Measurements from ENCODE around the gene LY86. TPM values are rescaled to one million over a fixed set of nuclear protein-coding genes. Genes with fewer than 3 reads are reported as not detected.
A peak's percentile ranks its signal among the peaks of the same experiment; 100 is the strongest.

LY86 gene
- total RNA-seq, 1 experiment from 2014 or later: not detected

- no peak for TF ChIP-seq HMGXB4 (CRISPR knock-in tag; IDR thresholded peaks at IDR 0.05)
- TF ChIP-seq MXD4 (CRISPR knock-in tag; IDR thresholded peaks at IDR 0.05; ENCODE audit: borderline replicate concordance): no peak
- TF ChIP-seq E2F4 (CRISPR knock-in tag; IDR thresholded peaks at IDR 0.05; ENCODE audit: borderline replicate concordance, low read depth): no peak
- no peak for TF ChIP-seq JUN (CRISPR knock-in tag; IDR thresholded peaks at IDR 0.05)
- TF ChIP-seq ZNF219 (CRISPR knock-in tag; IDR thresholded peaks at IDR 0.05; ENCODE audit: borderline replicate concordance): no peak
- TF ChIP-seq IRF2 (CRISPR knock-in tag; IDR thresholded peaks at IDR 0.05; ENCODE audit: borderline replicate concordance, low read depth): no peak
- TF ChIP-seq ZNF416 (CRISPR knock-in tag; IDR thresholded peaks at IDR 0.05): no peak
- no peak for TF ChIP-seq ZBTB43 (CRISPR knock-in tag; IDR thresholded peaks at IDR 0.05)
- no peak for TF ChIP-seq ZNF263 (CRISPR knock-in tag; IDR thresholded peaks at IDR 0.05; ENCODE audit: low read depth)
- no peak for TF ChIP-seq EMX1 (CRISPR knock-in tag; IDR thresholded peaks at IDR 0.05)
- TF ChIP-seq TEAD1 (CRISPR knock-in tag; IDR thresholded peaks at IDR 0.05): no peak
- TF ChIP-seq ZNF425 (CRISPR knock-in tag; conservative IDR thresholded peaks at IDR 0.05): no peak
These were observed 99.8 kb downstream of the LY86 start (continued) for GRCh38 chr6:6688283-6688682.

GRCh38 chr6:6688951-6689350 lies 100.4 kb downstream of the LY86 start:
- Mint-ChIP-seq H3K27ac (no peak overlapping the region), H3K4me1 (peaks cover 34% of the 10 kb centered on the region), H3K27me3 (ENCODE audit: low read depth) (peaks cover 2% of the 10 kb centered on the region; the same call in 1 of the 2 replicates), H3K9me3 (0 out of 2 replicates have a peak, but pooled peaks cover 4% of the 10 kb centered on the region), H3K36me3 (no peaks in the 10 kb centered on the region), H3K4me3 (peak overlapping the region; percentile 77; the same call in 1 of the 2 replicates)
- ATAC-seq (no peak), DNase-seq (ENCODE audit: low spot score) (no peak)
- TF ChIP-seq E2F4 (CRISPR knock-in tag; IDR thresholded peaks at IDR 0.05; ENCODE audit: borderline replicate concordance, low read depth): no peak
- TF ChIP-seq EMX1 (CRISPR knock-in tag; IDR thresholded peaks at IDR 0.05): no peak
- TF ChIP-seq ZNF138 (CRISPR knock-in tag; conservative IDR thresholded peaks at IDR 0.05): no peak
- TF ChIP-seq PREB (CRISPR knock-in tag; IDR thresholded peaks at IDR 0.05; ENCODE audit: borderline replicate concordance): no peak
- no peak for TF ChIP-seq ZSCAN18 (CRISPR knock-in tag; IDR thresholded peaks at IDR 0.05)
- ChIA-PET POLR2A (no interaction called here), CTCF (no interaction called here)

All from WTC11 (cell line).